ENCODE measurements around the gene RITA1. TPM values are rescaled to one million over a fixed set of nuclear protein-coding genes. Genes with fewer than 3 reads are reported as not detected.

The RITA1 gene
- total RNA-seq, 2 experiments from 2014 or later, result 21.0 to 22.6 TPM

DNA sequence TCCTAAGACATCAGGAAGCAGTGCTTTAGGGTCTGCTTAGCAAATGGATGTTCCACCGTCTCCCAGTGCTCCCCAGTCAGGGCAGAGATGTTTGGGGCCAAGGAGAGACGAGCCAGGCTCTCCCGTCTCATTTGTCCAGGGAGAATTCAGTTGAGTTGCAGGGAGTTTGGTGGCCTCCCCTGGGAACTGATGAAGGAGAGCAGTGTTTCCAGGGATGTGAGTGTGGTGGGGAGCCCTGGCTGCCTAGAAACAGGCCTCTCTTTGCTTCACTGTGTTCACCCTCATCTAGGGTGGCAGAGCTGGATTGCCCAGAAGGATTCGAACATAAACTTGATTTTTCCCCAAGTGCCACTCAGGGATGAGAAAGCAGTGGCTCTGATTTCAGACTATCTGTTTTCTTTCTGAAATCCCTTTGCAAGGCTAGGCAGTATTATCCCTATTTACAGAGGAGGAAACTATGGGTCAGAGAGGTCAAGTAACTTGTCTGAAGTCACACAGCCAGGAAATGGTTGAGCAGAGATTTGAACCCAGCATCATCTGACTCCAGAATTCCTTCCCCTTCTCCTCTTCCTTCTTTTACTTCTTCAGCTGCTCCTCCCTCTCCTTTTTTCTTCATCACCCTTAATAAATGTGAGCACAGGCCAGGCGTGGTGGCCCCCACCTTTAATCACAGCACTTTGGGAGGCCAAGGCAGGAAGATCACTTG is 42.3 kb downstream of the RITA1 start:
- POLR2A ChIA-PET, result no interaction called here
- peaks cover 55% of the 10 kb centered on the region for H3K4me1 Mint-ChIP-seq (ENCODE audit: low read depth)

DNA sequence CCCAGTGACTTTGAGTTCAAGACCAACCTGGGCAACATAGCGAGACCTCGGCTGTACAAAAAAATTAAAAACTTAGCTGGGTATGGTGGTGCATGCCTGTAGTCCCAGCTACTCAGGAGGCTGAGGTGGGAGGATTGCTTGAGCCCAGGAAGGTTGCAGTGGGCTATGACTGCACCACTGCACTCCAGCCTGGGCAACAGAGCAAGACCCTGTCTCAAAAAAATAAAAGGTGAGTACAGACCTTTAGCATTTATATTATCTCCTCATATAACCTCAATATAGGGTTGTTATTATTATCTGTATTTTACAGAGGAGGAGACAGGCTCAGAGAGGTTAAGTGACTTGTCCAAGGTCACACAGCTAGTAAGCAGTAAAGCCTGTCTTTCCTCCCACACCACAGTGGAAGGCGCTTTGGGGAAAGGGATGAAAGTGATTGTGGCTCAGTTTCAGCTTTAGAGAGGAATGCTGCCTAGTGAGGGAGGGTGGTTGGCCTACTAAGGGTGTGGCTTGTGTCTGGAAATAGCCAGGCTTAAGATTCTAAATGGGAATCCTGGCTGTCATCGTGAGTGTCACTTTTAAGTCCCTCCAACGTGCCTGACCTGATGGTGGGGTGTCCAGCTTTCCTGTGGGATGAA is 43.0 kb downstream of the RITA1 start:
- CTCF ChIA-PET, result interaction anchor here (2.2 kb wide), 1 partner anchor 21 kb away, joined by 6 read pairs; no protein-coding TSS in a partner anchor

More for the DNA sequence above, 42.3 kb downstream of the RITA1 start:
- Mint-ChIP-seq H3K27me3 (ENCODE audit: low read depth) (no peaks in the 10 kb centered on the region), H3K27ac (peak overlapping the region; percentile 63), H3K9me3 (ENCODE audit: insufficient read depth) (no peaks in the 10 kb centered on the region), H3K36me3 (ENCODE audit: low read depth) (peaks cover 33% of the 10 kb centered on the region), H3K4me3 (no peak overlapping the region)
- DNase-seq (no peak), ATAC-seq (no peak)
- CTCF ChIA-PET, result interaction anchor here (2.2 kb wide), 1 partner anchor 20 kb away, joined by 6 read pairs; no protein-coding TSS in a partner anchor

DNA sequence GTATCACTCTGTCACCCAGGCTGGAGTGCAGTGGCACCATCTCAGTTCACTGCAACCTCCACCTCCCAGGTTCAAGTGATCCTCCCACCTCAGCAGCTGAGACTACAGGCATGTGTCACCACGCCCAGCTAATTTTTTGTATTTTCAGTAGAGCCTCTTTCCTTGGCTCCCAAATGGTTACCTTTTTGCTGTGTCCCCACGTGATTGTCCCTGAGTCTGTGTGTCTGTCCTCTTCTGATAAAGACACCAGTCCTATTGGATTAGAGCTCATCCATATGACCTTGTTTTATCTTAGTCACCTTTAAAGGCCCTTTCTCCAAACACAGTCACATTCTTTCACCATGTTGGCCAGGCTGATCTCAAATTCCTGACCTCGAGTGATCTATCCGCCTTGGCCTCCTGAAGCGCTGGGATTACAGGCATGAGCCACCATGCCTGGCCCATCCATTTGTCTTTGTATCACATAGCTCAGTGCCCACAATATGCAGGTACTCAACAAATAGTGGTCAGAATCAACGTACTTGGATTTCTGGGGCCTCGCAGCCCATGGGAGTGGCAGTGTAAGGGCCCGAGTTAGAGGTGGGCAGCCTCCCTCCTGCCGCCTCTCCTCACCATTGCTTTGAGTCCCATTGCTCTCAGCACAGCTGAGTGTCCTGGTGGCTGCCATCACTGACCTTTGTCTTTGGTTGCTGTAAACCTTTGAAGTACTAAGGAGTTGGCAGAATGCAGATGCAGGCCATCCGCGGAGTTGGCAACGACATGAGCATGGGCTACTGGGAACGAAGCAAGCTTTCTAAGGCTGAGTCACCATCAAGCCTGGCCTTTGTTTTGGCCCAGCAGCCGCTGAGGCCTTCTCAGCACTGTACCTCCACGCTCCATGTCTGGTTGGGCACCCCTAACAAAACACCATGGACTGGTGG is 45.1 kb downstream of the RITA1 start:
- H3K27me3 Mint-ChIP-seq (ENCODE audit: low read depth), result no peaks in the 10 kb centered on the region
- H3K27ac Mint-ChIP-seq, result peak overlapping the region; percentile 87
- H3K9me3 Mint-ChIP-seq (ENCODE audit: insufficient read depth), result no peaks in the 10 kb centered on the region
- ChIA-PET CTCF (interaction anchor here (1.5 to 2.0 kb wide), 2 partner anchors 19 to 33 kb away, joined by 4 read pairs; no protein-coding TSS in a partner anchor), POLR2A (no interaction called here)
- no peak for DNase-seq
- H3K4me1 Mint-ChIP-seq (ENCODE audit: low read depth), result peaks cover 52% of the 10 kb centered on the region
- H3K4me3 Mint-ChIP-seq, result no peak overlapping the region
- H3K36me3 Mint-ChIP-seq (ENCODE audit: low read depth), result peaks cover 36% of the 10 kb centered on the region
- no peak for ATAC-seq

More for the DNA sequence above, 43.0 kb downstream of the RITA1 start:
- DNase-seq (no peak), ATAC-seq (no peak)
- Mint-ChIP-seq H3K36me3 (ENCODE audit: low read depth) (peaks cover 36% of the 10 kb centered on the region), H3K27me3 (ENCODE audit: low read depth) (no peaks in the 10 kb centered on the region), H3K4me1 (ENCODE audit: low read depth) (peaks cover 56% of the 10 kb centered on the region), H3K9me3 (ENCODE audit: insufficient read depth) (no peaks in the 10 kb centered on the region), H3K27ac (peak overlapping the region; percentile 63), H3K4me3 (no peak overlapping the region)
- POLR2A ChIA-PET, result no interaction called here

DNA sequence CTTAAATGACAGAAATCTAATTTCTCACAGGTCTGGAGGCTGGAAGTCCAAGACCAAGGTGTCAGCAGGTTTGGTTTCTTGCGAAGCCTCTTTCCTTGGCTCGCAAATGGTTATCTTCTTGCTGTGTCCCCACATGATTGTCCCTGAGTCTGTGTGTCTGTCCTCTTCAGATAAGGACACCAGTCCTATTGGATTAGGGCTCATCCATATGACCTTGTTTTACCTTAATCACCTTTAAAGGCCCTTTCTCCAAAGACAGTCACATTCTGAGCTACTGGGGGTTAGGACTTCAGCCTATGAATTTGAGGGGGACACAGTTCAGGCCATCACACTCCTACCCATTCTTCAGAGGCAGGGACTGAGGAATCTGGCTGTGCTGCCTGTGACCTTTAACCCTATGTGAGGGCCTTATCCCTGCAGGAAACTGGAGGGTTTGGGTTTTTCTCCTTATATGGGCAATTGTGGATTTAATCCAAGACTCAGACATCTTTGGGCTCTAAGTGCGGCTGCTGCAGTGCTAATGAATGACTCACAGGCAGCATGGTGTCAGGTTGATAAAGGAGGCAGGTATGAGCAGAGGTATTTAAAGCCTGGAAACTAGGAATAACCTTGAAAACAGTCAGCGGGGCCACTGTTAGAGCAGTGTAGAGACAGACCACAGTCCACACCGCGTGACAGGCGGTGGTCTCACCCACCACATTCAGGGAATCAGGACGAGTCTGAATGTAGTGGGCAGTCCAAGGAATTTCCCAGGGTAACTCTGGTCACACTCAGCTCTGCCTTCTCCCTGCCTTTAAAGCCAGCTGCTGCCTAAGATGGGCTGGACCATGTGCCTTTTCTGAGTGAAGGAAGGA is 45.9 kb downstream of the RITA1 start:
- H3K4me3 Mint-ChIP-seq, result no peak overlapping the region
- POLR2A ChIA-PET, result interaction anchor here (1.1 kb wide), 1 partner anchor 47 kb away, joined by 4 read pairs; no protein-coding TSS in a partner anchor
- no peak overlapping the region for H3K27ac Mint-ChIP-seq
- no peak for DNase-seq
- peaks cover 36% of the 10 kb centered on the region for H3K36me3 Mint-ChIP-seq (ENCODE audit: low read depth)
- CTCF ChIA-PET, result interaction anchor here (2.0 to 2.3 kb wide), 2 partner anchors 28 to 34 kb away, joined by 4 to 13 read pairs; no protein-coding TSS in a partner anchor
- ATAC-seq, result no peak
- no peaks in the 10 kb centered on the region for H3K27me3 Mint-ChIP-seq (ENCODE audit: low read depth)
- peaks cover 52% of the 10 kb centered on the region for H3K4me1 Mint-ChIP-seq (ENCODE audit: low read depth)
- H3K9me3 Mint-ChIP-seq (ENCODE audit: insufficient read depth), result no peaks in the 10 kb centered on the region

GRCh38 chr12:113232089-113232839 is 46.7 kb downstream of the RITA1 start:
- CTCF ChIA-PET, result interaction anchor here (0.6 to 2.3 kb wide), 8 partner anchors 10 to 103 kb away, joined by 3 to 31 read pairs (median 5); partner anchors contain the start of genes SLC8B1 and TPCN1
- POLR2A ChIA-PET, result interaction anchor here (1.1 to 1.7 kb wide), 2 partner anchors 10 to 48 kb away, joined by 4 to 6 read pairs; no protein-coding TSS in a partner anchor
- Mint-ChIP-seq H3K4me1 (ENCODE audit: low read depth) (peaks cover 51% of the 10 kb centered on the region), H3K36me3 (ENCODE audit: low read depth) (peaks cover 35% of the 10 kb centered on the region), H3K4me3 (peak overlapping the region; percentile 73), H3K27me3 (ENCODE audit: low read depth) (no peaks in the 10 kb centered on the region), H3K9me3 (ENCODE audit: insufficient read depth) (no peaks in the 10 kb centered on the region), H3K27ac (peak overlapping the region; percentile 94)
- DNase-seq (no peak), ATAC-seq (no peak)

GRCh38 chr12:113232840-113233585 is 47.5 kb downstream of the RITA1 start:
- H3K36me3 Mint-ChIP-seq (ENCODE audit: low read depth), result peaks cover 29% of the 10 kb centered on the region
- H3K27me3 Mint-ChIP-seq (ENCODE audit: low read depth), result no peaks in the 10 kb centered on the region
- peak overlapping the region; percentile 94 for H3K27ac Mint-ChIP-seq
- POLR2A ChIA-PET, result interaction anchor here (0.6 to 1.7 kb wide), 4 partner anchors 11 to 126 kb away, joined by 3 to 6 read pairs (median 4); no protein-coding TSS in a partner anchor
- H3K4me3 Mint-ChIP-seq, result peak overlapping the region; percentile 73
- no peaks in the 10 kb centered on the region for H3K9me3 Mint-ChIP-seq (ENCODE audit: insufficient read depth)
- peaks cover 53% of the 10 kb centered on the region for H3K4me1 Mint-ChIP-seq (ENCODE audit: low read depth)
- ATAC-seq (peak; percentile 95), DNase-seq (peak; percentile 81)
- CTCF ChIA-PET, result interaction anchor here (0.6 to 2.3 kb wide), 9 partner anchors 11 to 102 kb away, joined by 3 to 31 read pairs (median 4); partner anchors contain the start of genes SLC8B1 and TPCN1

GRCh38 chr12:113233967-113234366 is 48.4 kb downstream of the RITA1 start:
- Mint-ChIP-seq H3K27me3 (ENCODE audit: low read depth) (no peaks in the 10 kb centered on the region), H3K27ac (no peak overlapping the region), H3K36me3 (ENCODE audit: low read depth) (peaks cover 28% of the 10 kb centered on the region), H3K9me3 (ENCODE audit: insufficient read depth) (no peaks in the 10 kb centered on the region), H3K4me1 (ENCODE audit: low read depth) (peaks cover 46% of the 10 kb centered on the region), H3K4me3 (no peak overlapping the region)
- no peak for ATAC-seq
- no peak for DNase-seq
- ChIA-PET POLR2A (interaction anchor here (1.4 kb wide), 1 partner anchor 29 kb away, joined by 4 read pairs; no protein-coding TSS in a partner anchor), CTCF (interaction anchor here (0.7 to 2.0 kb wide), 5 partner anchors 11 to 56 kb away, joined by 3 to 31 read pairs (median 3); partner anchors contain the start of gene TPCN1)

- H3K4me3 Mint-ChIP-seq, result no peak overlapping the region
- H3K9me3 Mint-ChIP-seq (ENCODE audit: insufficient read depth), result no peaks in the 10 kb centered on the region
- peaks cover 41% of the 10 kb centered on the region for H3K4me1 Mint-ChIP-seq (ENCODE audit: low read depth)
- no peaks in the 10 kb centered on the region for H3K27me3 Mint-ChIP-seq (ENCODE audit: low read depth)
- H3K36me3 Mint-ChIP-seq (ENCODE audit: low read depth), result peaks cover 30% of the 10 kb centered on the region
- H3K27ac Mint-ChIP-seq, result no peak overlapping the region
- CTCF ChIA-PET, result interaction anchor here (0.7 to 2.0 kb wide), 5 partner anchors 11 to 57 kb away, joined by 3 to 31 read pairs (median 3); partner anchors contain the start of gene TPCN1
- POLR2A ChIA-PET, result no interaction called here
- ATAC-seq, result no peak
- no peak for DNase-seq
Measured at GRCh38 chr12:113234483-113234882, 49.0 kb downstream of the RITA1 start.

- Mint-ChIP-seq H3K4me3 (no peak overlapping the region), H3K27ac (no peak overlapping the region), H3K36me3 (ENCODE audit: low read depth) (peaks cover 19% of the 10 kb centered on the region), H3K4me1 (ENCODE audit: low read depth) (peaks cover 28% of the 10 kb centered on the region), H3K9me3 (ENCODE audit: insufficient read depth) (no peaks in the 10 kb centered on the region), H3K27me3 (ENCODE audit: low read depth) (no peaks in the 10 kb centered on the region)
- DNase-seq (no peak), ATAC-seq (no peak)
- ChIA-PET CTCF (no interaction called here), POLR2A (no interaction called here)
Measured at GRCh38 chr12:113235976-113236375, 50.5 kb downstream of the RITA1 start.
